ENCODE results near the gene SERGEF. TPM values are rescaled to one million over a fixed set of nuclear protein-coding genes. Genes with fewer than 3 reads are reported as not detected.

SERGEF gene
- total RNA-seq, 1 experiment from 2014 or later = 31.4 TPM

GRCh38 chr11:18013790-18014507 is 1.1 kb upstream of the SERGEF start:
- TF ChIP-seq CTCF (conservative IDR thresholded peaks at IDR 0.05) = peak; percentile 31; the same call in 1 of the 3 replicates
- no peak overlapping the region; a peak in 1 of 7 replicates for H3K27ac Mint-ChIP-seq
- Histone ChIP-seq H2AFZ (ENCODE audit: low read length) (peak overlapping the region; percentile 69), H3K27ac (ENCODE audit: insufficient read length, low read depth, low read length) (no peak overlapping the region), H3K4me1 (ENCODE audit: insufficient read depth, low read length) (no peaks in the 10 kb centered on the region; the same call in 1 of the 2 replicates), H3K23me2 (ENCODE audit: insufficient read length, low read depth, low read length, poor library complexity, severe bottlenecking) (peaks cover 15% of the 10 kb centered on the region), H3K14ac (ENCODE audit: insufficient read depth, low read length) (no peak overlapping the region), H3K18ac (ENCODE audit: insufficient read length, low read depth, low read length) (no peak overlapping the region), H3K9me3 (ENCODE audit: control insufficient read depth, low read depth, low read length) (no peaks in the 10 kb centered on the region), H2BK5ac (ENCODE audit: insufficient read length, low read length) (no peak overlapping the region), H3K79me1 (ENCODE audit: insufficient read depth, low read depth, low read length, poor library complexity, severe bottlenecking) (peaks cover 4% of the 10 kb centered on the region), H4K91ac (ENCODE audit: insufficient read length, low read depth, low read length) (no peak overlapping the region), H3K4me2 (ENCODE audit: insufficient read depth, insufficient read length, low read length) (peak overlapping the region; percentile 87), H4K20me1 (ENCODE audit: control insufficient read depth, insufficient read depth, insufficient read length) (no peaks in the 10 kb centered on the region), H4K8ac (replicated peaks; ENCODE audit: insufficient read length, low read depth, low read length) (no peak overlapping the region), H2BK120ac (ENCODE audit: low read depth, low read length, poor library complexity, severe bottlenecking) (no peak overlapping the region), H3K27me3 (ENCODE audit: insufficient read depth, low read length) (peaks cover 5% of the 10 kb centered on the region; the same call in 1 of the 2 replicates), H3K9ac (ENCODE audit: extremely low read depth, insufficient read length, low read length) (no peak overlapping the region), H3T11ph (ENCODE audit: low read length) (no peak overlapping the region), H3K79me2 (ENCODE audit: insufficient read depth, low read length) (peaks cover 2% of the 10 kb centered on the region; the same call in 1 of the 2 replicates), H3K56ac (ENCODE audit: insufficient read length, low read depth, low read length) (no peak overlapping the region), H3K23ac (ENCODE audit: insufficient read length, low read depth, low read length) (no peak overlapping the region), H2AK5ac (ENCODE audit: insufficient read length, low read length) (no peak overlapping the region), H3K4ac (ENCODE audit: low read depth, low read length) (no peak overlapping the region), H2BK20ac (ENCODE audit: low read depth, low read length, poor library complexity, severe bottlenecking) (no peak overlapping the region), H4K5ac (ENCODE audit: insufficient read length, low read depth, low read length) (no peak overlapping the region), H2BK12ac (ENCODE audit: insufficient read length, low read depth, low read length) (no peak overlapping the region), H2BK15ac (ENCODE audit: low read depth, low read length) (no peak overlapping the region)
- DNase-seq = peak; percentile 50
- H3K4me3 Mint-ChIP-seq = peak overlapping the region; percentile 93 to 99
- no CpG with 5 or more reads among the region's 11 CpGs for WGBS (ENCODE audit: extremely low coverage, insufficient read length, low lambda C conversion rate)
- peaks cover 25% of the 10 kb centered on the region for H3K27me3 Mint-ChIP-seq (ENCODE audit: low read depth)
- H3K4me1 Mint-ChIP-seq = peaks cover 20 to 23% of the 10 kb centered on the region in 2 experiments
- H3K36me3 Mint-ChIP-seq (ENCODE audit: insufficient read depth in 1 of 3, low read depth in 3 of 3) = no peaks in the 10 kb centered on the region; a peak in 1 of 7 replicates
- no peaks in the 10 kb centered on the region for H3K9me3 Mint-ChIP-seq
